ENCODE results near the gene ARHGAP29.

The ARHGAP29 gene

GRCh38 chr1:94124538-94124937 is 112.8 kb downstream of the ARHGAP29 start:
- DNase-seq (ENCODE audit: low read depth in 2 of 2), result no peak

GRCh38 chr1:94122201-94122970 is 115.0 kb downstream of the ARHGAP29 start:
- no peak for DNase-seq (ENCODE audit: low read depth in 2 of 2)

All from stimulated activated CD4-positive, alpha-beta T cell treated with anti-CD3 and anti-CD28 coated beads, Interleukin-1b, Interleukin-23, amount 100 ng/mL, for 4 hours (primary cell).